T-helper 1 cell treated with Interleukin-12 subunit alpha and Interleukin-12 subunit beta and Interleukin-4 antibody, amounts not matched to agents 30 ng/mL and 1 ng/mL, for 36 hours (primary cell): ENCODE measurements around the gene TRNAU1AP. TPM values are rescaled to one million over a fixed set of nuclear protein-coding genes. Genes with fewer than 3 reads are reported as not detected.
"Not testable (repeated sequence)": the region's sequence is repeated elsewhere in the genome, so short reads cannot be mapped to it uniquely, and the experiment has no call there.

ENCODE experiments used
- intact Hi-C: fragments of 100-400 bp; cut with micrococcal nuclease; formaldehyde crosslinking; loops from one replicate; pipeline ENCODE4 v1.15.1; 2024
- total RNA-seq: library from RNA; stranded (reverse); gene quantifications from 2 replicates; pipeline ENCODE4 v1.2.3, GENCODE V29; 2022

Gene TRNAU1AP
- 46.1 and 54.3 TPM in 2 replicates for total RNA-seq

DNA sequence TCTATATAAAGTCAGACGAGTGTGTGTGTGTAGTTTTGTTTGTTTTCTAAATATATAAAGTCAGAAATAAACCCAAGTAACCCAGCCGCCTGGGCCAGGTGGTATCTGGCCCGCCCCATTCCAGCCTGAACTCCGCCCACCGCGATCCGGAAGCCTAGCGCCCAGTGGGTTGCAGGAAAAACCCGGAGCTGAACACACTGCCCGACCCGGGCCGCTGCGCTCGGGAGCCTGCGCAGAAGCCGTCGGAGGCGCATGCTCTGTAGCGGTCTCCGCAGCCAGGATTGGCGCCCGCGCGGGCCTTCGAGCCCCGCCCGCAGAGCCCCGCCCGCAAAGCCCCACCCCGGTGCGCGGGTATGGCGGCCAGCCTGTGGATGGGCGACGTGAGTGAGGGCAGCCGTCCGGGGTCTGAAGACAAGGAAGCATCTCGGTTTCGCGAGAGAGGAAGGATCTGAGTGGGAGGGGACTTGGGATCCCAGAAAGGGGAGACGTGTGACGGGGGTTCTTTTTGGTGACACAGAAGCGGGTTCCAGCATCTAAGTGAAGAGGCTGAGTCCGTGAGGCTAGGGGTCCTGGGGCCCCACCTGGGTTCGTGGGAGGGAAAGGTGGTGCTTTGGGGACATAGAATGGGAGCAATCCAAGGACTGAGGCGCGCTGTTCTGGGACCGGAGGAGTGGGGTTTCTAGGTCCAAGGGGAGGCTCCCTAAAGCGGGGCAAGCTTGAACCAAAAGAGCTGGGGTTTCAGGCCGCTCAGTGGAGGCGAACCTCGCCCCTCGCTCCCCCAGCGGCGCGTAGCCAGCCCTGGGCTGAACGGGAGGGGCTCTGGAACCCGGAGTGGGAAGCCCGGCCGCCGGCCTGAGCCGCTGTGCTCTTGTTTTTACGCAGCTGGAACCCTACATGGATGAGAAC is at the start of gene TRNAU1AP:
TSS of gene TRNAU1AP (plus strand) at position 328 of the 906 bp plus-strand sequence. CDS start at position 354, 26 bp downstream.
- intact Hi-C loops, result loop anchor here (1.0 kb wide), 13 partner anchors 28 to 628 kb away; partner anchors contain the start of genes EYA3, PHACTR4, RNU11 and SESN2

DNA sequence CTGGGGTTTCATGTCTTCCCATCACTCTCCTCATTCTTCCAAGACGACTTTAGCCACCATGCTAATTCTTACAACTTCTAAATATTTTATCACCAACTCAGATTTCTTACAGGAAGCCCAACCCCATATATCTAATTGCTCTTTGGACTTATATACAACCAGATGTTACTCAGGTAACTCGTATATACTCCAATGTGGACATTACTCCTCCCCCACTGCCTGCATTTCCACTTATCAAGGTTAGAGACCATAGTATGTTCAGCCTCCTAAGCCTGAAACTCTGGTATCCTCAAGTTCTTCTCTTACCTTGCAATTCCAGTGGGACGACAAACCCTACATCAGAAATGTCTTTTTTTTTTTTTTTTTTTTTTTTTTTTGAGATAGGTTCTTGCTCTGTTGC is 49.8 kb upstream of the TRNAU1AP start:
- intact Hi-C loops, result no loop called here

DNA sequence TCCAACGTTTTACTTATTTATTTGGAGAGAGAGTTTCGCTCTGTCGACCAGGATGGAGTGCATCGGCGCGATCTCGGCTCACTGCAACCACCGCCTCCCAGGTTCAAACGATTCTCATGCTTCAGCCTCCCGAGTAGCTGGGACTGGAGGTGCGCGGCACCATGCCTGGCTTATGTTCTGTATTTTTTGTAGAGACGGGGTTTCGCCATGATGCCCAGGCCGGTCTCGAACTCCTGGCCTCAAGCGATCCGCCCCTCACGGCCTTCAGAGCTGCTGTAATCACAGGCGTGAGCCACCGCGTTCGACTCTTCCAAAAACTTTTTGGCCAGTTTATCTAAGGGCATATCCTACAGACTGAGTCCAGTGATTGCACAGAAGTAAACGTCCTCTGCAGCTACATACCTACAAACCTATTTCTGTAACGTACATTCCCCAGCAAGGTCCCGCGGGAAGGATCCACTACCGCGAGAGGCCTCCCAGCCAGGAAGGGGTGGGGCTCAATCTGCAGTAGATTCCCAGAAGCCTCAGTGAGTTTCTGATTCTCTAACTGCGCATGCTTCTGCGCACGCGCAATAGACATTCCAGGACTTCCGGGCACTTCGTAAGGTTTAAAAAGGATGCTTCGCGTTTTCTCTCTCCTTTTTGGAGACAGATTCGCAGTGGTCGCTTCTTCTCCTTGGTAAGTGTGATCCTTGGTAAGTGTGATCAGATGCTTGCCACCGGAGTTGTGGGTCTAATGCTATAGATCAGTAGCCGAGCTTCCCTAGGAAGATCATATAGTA is 47.3 kb upstream of the TRNAU1AP start, which contains the start of gene RCC1:
TSS of gene RCC1 (plus strand) at position 638 of the 782 bp plus-strand sequence. CDS start 23,824 bp downstream, outside the sequence.
- intact Hi-C loops, result loop anchor here (1.0 to 5.0 kb wide), 17 partner anchors 13 to 733 kb away; partner anchors contain the start of genes EYA3, PHACTR4, RNU11 and SESN2

DNA sequence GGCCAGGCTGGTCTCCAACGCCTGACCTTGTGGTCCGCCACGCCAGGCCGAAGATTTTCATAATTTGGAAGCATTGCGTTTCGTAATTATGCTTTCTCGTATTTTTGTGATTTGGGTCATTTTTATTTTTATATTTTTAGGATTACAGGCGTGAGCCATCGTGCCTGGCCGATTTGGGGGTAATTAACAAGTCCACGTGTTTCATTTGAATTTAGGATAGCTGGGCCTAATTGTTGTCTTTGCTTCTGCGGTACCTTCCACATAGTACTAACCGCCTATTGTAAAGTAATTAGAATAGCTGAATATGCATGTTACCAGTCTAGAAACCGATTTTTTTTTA is 46.0 kb upstream of the TRNAU1AP start:
- intact Hi-C loops, result loop anchor here (1.0 to 5.0 kb wide), 4 partner anchors 11 to 734 kb away; partner anchors contain the start of genes SRSF4 and STX12

GRCh38 chr1:28507247-28507645 is 45.6 kb upstream of the TRNAU1AP start:
- intact Hi-C loops, result loop anchor here (2.0 to 5.0 kb wide), 3 partner anchors 148 to 734 kb away; partner anchors contain the start of genes SRSF4 and STX12

DNA sequence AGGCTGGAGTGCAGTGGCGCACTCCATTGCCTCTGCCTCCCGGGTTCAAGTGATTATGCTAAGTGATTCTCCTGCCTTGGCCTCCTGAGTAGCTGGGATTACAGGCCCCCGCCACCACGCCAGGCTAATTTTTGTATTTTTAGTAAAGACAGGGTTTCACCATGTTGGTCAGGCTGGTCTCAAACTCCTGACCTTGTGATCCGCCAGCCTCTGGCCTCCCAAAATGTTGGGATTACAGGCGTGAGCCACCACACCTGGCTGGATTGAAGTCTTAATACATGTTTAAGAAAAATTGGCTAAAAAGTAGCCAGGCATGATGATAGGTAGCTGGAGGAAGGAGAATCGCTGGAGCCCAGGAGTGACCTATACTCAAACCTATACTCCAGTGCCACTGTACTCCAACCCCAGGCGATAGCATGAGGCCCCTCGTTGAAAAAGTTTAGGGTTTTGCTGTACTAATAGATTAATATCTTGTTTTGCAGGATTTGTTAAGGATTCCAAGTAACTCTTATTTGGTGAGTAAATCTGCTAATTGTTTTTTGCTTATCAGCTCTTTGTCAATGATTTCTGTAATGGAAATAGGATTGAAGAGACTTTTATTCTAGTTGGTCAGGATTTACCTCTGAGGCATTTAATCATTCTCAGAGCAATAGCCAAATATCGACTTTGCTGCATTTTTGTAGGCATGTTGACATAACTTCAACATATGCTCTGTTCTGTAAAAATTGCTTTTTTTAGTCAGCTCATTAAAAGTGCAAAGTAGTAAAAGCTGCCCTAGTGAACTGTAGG is 45.0 kb upstream of the TRNAU1AP start:
- intact Hi-C loops, result loop anchor here (2.0 to 5.0 kb wide), 3 partner anchors 149 to 735 kb away; partner anchors contain the start of genes SRSF4 and STX12

DNA sequence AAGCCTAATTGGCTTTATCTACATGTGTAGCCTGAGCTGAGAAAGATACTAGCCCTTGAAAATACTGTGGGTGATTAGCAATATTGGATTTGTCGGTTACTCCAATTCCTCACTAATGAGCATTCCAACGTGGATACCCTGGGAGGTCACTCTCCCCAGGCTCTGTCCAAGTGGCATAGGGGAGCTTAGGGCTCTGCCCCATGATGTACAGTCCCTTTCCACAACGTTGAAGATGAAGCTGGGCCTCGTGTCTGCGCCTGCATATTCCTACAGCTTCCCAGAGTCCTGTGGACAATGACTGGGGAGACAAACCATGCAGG is 44.5 kb upstream of the TRNAU1AP start:
- intact Hi-C loops, result loop anchor here (5.0 kb wide), 1 partner anchor 674 kb away; the partner anchor contains the start of gene SRSF4

- intact Hi-C loops, result loop anchor here (5.0 kb wide), 1 partner anchor 673 kb away; the partner anchor contains the start of gene SRSF4
These were observed 43.1 kb upstream of the TRNAU1AP start for GRCh38 chr1:28509705-28510272.

DNA sequence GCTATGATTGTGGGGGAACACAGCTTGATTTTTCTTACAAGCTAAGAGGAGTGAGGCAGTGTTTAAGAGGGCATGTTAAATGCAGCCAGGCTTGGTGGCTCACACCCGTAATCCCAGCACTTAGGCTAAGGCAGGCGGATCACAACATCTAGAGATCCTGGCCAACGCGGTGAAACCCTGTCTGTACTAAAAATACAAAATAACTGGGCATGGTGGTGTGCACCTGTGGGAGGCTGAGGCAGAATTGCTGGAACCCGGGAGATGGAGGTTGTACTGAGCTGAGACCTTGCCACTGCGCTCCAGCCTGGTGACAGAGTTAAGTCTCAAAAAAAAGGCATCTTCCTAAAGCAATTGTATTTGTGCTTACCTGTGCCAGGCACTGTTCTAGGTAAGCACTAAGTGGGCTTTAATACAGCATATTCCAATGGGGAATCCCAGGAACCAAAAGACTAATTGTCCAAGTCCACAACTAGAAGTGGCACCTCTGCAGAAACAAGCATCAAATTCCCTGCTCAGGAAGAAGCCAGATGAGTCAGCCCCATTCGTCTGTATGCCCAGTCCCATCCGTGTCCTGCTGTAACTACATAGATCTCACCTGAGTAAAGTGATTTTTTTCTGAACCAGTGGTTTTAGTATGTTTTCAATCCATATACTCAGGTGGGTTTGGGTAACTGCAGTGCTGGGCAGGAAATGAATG is 42.5 kb upstream of the TRNAU1AP start:
- intact Hi-C loops, result no loop called here

DNA sequence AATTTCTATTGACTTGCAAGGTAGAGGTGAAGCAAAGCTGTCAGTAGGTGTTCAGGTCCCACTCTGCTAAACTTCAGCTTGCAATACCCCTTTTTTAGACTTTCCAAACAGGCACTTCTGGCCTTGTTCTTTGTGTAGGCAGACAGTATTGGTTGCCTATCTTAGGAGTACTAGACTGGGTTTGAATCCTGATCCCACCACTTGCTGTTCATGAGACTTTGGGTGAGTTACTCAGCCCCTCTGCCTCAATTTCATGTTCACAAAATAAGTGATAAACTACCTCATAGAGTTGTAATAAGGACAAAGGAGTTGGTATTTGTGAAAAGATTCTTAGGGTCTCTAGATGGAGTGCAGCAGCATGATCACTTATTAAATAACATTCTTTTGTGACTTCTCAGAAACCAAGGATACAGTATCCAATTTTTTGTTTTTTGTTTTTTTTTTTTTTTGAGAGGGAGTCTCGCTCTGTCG is 41.9 kb upstream of the TRNAU1AP start:
- intact Hi-C loops, result no loop called here

GRCh38 chr1:28512058-28512611 is 40.8 kb upstream of the TRNAU1AP start:
- intact Hi-C loops, result no loop called here

DNA sequence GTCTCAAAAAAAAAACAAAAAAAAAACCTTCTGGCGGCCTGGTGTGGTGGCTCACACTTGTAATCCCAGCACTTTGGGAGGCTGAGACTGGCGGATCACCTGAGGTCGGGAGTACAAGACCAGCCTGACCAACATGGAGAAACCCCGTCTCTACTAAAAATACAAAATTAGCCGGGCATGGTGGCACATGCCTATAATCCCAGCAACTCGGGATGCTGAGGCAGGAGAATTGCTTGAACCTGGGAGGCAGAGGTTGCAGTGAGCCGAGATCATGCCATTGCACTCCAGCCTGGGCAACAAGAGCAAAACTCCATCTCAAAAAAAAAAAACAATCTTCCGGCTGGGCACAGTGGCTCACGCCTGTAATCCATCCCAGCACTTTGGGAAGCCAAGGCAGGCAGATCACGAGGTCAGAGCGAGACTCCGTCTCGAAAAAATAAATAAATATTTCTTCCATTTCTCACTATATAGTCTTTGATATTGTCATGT is 38.4 kb upstream of the TRNAU1AP start:
- intact Hi-C loops, result not testable (repeated sequence)

- intact Hi-C loops, result no loop called here
These were observed 36.3 kb upstream of the TRNAU1AP start for GRCh38 chr1:28516518-28516956.

GRCh38 chr1:28517649-28517999 is 35.3 kb upstream of the TRNAU1AP start:
- intact Hi-C loops, result no loop called here

GRCh38 chr1:28518000-28518744 is 34.7 kb upstream of the TRNAU1AP start:
- intact Hi-C loops, result loop anchor here (1.0 kb wide), 6 partner anchors 12 to 359 kb away; partner anchors contain the start of genes RCC1 and TAF12

DNA sequence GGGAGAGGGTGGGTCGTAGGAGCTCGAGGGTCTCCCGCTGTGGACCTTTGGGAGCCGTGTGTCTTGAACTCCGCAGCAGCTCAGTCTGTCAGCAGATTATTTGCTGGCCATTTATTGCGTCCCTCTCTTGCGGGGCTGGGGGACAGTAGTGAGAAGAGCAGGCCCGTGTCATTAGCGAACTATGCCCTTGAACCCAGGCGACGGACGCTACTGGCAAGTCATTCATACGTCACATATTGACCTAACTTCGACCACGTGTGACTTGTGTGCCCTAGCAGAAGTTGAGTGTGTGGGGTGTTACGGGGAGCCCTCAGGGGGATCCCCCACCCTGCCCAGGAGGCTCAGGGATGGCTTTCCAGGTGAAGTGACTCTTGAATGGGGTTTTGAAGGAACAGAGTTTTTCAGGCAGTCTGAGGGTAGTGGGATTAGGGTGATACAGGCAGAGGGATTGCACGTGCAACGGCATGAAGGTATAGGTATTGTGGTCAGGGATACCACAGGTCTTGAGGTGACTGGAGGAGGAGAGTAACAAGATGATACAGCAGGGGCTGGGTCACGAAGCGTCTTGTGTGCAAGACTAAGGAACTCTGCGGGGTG is 34.0 kb upstream of the TRNAU1AP start:
- intact Hi-C loops, result loop anchor here (1.0 kb wide), 6 partner anchors 13 to 358 kb away; partner anchors contain the start of genes RCC1 and TAF12

DNA sequence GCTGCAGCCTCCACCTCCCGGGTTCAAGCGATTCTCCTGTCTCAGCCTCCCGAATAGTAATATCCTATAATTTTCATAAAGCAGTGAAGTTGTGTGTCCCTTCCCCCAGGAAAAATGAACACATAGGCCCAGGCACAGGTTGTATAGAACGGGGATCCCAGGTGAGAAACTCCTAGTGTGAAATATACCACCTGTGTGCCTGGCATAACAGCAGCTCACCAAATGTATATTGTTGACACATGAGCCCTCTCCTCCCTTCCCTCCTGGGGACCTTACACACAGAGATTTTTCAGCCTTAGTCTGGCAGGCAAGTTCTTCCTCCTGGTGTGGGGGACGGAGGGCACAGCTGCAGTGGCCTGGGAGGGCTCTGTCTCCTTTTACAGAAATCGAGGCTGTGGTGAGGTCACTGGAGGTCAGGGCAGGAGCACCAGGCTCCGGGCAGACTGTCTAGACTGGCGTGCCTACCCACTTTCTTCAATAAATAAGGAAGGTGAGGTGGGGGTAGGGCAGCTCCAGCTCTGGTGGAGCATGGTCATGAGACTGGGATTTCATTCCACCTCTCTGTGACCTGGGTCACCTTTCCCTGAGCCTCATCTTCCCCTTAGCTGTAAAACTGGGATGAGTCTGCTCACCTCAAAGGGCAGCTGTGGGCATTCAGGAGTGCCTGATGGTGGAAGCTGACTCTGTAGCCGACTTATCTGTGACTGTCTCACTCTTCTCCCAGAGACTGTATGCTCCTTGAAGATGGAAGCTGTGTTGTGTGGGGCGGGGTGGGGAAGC is 32.7 kb upstream of the TRNAU1AP start:
- intact Hi-C loops, result no loop called here
